ENCODE results near the gene MRGPRG. TPM values are rescaled to one million over a fixed set of nuclear protein-coding genes. Genes with fewer than 3 reads are reported as not detected.

MRGPRG gene
- total RNA-seq, 1 experiment from 2014 or later, result not detected

- no peak for DNase-seq (ENCODE audit: low read depth)
- in situ Hi-C loops (cut with HindIII; ENCODE audit: low pct_unique_long_range_greater_than_20kb, low sequenced_read_pairs), result no loop called here
Measured at GRCh38 chr11:3216027-3216525, 2.5 kb downstream of the MRGPRG start.

- DNase-seq (ENCODE audit: low read depth), result no peak
- in situ Hi-C loops (cut with HindIII; ENCODE audit: low pct_unique_long_range_greater_than_20kb, low sequenced_read_pairs), result no loop called here
Measured at GRCh38 chr11:3215346-3216026, 3.1 kb downstream of the MRGPRG start.

DNA sequence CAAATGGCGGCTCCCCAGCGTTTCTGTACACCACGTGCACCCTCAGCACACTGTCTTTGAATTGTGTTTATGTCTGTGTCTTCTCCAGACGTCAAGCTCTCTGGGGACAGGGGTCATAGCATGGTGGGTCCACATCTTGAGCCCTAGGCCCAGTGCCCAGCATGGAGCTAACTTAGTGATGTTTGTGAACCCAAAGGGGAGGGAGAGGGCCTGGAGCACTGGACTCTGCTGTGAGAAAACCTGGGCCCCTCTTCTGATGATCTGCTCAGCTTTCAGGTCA lies 4.3 kb downstream of the MRGPRG start:
- in situ Hi-C loops (cut with HindIII; ENCODE audit: low pct_unique_long_range_greater_than_20kb, low sequenced_read_pairs), result no loop called here
- no peak for DNase-seq (ENCODE audit: low read depth)

DNA sequence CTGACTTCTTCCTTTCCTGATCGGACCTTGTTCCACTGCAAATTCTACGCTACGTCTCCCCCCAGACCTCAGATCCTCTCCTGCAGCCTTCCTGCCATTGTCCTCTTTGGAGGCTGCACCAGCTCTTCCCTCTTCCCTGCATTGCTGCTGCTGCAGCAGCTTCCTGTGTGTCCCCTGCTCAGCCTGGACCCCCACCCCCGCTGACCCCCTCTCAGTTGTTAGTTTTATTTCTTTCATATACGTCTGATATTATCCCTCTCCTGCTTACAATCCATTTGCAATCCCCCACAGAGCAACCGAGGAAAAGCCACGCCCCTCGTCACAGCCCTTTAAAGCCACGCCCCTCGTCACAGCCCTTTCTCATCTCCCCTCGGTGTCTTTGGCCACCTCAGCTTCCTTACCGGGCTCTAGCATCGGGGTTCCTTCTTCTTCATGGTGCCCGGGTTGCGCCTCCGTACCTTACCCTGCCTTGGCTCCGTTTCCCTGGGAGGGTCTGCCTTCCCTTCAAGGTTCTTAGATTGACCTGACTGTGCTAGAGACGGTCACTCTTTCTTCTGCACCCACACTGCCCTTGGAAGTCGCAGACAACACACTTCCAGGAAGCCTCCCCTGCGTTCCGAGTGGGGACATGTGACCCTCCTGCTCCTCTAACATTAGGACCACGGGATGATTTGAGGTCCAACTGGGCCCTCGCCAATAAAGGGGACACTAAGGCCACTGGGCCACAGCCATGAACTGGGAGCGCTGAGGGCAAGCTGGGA lies 4.8 kb downstream of the MRGPRG start:
- in situ Hi-C loops (cut with HindIII; ENCODE audit: low pct_unique_long_range_greater_than_20kb, low sequenced_read_pairs), result no loop called here
- DNase-seq (ENCODE audit: low read depth), result no peak

DNA sequence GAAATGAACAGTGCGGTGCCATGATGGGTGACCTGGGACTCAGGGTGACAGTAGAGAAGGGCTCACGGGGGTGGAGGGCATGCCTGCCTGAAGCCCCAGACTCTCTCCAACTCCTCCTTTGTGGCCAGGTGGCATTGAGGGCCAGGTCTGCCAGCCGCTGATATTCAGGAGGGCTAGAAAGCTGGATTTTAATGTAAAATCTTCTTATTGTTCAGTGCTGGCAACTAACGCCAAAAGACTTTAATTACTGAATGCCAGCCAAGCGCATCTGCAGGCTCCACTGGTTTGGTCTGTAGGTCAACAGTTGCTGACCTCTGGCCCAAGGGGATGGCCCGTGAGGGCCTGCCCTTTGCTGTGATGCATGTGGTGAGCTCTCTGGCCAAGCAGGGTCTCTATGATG lies 10.3 kb downstream of the MRGPRG start:
- in situ Hi-C loops (cut with HindIII; ENCODE audit: low pct_unique_long_range_greater_than_20kb, low sequenced_read_pairs), result no loop called here
- DNase-seq (ENCODE audit: low read depth), result no peak

- in situ Hi-C loops (cut with HindIII; ENCODE audit: low pct_unique_long_range_greater_than_20kb, low sequenced_read_pairs), result no loop called here
- DNase-seq (ENCODE audit: low read depth), result no peak
Measured at GRCh38 chr11:3207526-3208189, 11.0 kb downstream of the MRGPRG start.

- in situ Hi-C loops (cut with HindIII; ENCODE audit: low pct_unique_long_range_greater_than_20kb, low sequenced_read_pairs), result no loop called here
- no peak for DNase-seq (ENCODE audit: low read depth)
Measured at GRCh38 chr11:3206922-3207204, 11.8 kb downstream of the MRGPRG start.

- in situ Hi-C loops (cut with HindIII; ENCODE audit: low pct_unique_long_range_greater_than_20kb, low sequenced_read_pairs), result no loop called here
- no peak for DNase-seq (ENCODE audit: low read depth)
Measured at GRCh38 chr11:3206156-3206921, 12.3 kb downstream of the MRGPRG start.

DNA sequence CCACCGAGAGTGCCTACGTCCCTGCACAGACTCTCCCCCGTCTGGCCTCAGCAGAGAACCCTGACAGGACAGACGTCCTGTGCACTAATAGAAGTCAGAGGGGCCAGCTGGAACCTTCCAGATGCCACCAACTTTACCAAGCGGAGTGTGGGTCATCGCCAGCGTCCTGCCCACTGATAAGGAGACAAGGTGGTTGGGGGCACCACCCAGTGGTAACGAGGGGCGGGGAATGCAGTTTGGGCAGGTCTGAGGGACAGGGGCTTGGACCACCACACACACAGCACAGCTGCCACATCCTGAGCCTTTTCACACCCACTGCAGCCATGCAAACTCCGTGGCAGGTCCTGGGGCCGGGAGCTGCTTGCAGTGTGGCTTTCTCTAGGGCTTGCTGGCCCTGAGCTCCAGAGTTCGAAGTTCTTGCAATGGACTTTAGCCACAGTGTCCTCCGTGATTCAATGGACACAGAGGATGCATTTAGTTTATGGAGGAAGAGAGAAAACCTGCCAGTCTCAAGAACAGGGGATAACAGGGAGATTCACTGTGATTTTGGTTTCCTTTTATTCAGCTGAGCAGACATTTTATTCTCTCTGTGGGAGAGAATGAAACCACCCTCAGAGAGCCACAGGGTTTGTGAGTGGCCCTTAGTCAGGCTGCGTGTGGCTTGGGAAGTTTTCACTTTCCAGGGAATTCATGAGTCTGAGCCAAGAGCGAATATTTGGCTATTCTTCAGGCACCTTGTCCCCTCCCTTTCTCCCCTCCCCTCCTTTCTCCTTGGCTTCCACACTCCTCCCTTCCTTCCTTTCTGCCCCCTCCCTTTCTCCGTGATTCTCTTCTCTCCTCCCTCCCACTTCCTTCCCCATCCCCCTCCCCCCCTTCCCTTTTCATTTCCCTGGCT lies 13.1 kb downstream of the MRGPRG start:
- no peak for DNase-seq (ENCODE audit: low read depth)
- in situ Hi-C loops (cut with HindIII; ENCODE audit: low pct_unique_long_range_greater_than_20kb, low sequenced_read_pairs), result no loop called here

DNA sequence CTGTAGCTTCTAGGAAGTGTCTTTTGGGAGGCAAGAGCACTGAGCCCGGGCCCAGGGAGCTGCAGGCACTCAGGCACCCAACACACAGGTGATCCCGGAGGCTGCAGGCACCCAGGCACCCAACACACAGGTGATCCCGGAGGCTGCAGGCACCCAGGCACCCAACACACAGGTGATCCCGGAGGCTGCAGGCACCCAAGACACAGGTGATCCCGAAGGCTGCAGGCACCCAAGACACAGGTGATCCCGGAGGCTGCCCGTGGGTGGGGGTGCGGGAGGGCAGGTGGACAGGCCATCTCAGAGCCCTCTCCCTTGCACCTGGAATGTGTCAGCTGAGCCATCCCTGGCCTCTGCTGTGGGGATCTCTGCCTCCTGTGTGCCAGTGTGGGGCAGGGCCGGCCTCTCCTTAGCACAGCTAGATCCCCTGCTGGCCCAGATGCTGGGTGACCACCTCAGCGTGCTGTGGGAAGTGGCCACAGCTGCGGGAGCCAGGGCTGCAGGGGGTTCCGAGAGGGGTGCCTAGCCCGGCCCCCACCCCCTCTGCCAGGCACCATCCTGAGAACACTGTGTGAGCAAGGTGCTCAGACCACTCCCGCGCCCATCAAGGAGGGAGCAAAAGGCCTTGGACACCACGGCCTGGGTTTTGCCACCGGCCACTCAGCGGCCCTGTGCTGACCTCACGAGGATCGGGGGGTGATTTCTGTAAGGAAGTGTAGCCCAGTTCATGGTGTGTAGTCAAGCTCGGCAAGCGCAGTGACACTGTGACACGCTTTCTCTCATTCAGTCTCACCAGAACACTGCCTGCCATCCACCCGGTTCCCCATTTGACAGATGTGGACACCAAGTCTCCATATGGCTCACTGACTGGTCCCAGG lies 14.2 kb downstream of the MRGPRG start:
- in situ Hi-C loops (cut with HindIII; ENCODE audit: low pct_unique_long_range_greater_than_20kb, low sequenced_read_pairs), result no loop called here
- DNase-seq (ENCODE audit: low read depth), result no peak

DNA sequence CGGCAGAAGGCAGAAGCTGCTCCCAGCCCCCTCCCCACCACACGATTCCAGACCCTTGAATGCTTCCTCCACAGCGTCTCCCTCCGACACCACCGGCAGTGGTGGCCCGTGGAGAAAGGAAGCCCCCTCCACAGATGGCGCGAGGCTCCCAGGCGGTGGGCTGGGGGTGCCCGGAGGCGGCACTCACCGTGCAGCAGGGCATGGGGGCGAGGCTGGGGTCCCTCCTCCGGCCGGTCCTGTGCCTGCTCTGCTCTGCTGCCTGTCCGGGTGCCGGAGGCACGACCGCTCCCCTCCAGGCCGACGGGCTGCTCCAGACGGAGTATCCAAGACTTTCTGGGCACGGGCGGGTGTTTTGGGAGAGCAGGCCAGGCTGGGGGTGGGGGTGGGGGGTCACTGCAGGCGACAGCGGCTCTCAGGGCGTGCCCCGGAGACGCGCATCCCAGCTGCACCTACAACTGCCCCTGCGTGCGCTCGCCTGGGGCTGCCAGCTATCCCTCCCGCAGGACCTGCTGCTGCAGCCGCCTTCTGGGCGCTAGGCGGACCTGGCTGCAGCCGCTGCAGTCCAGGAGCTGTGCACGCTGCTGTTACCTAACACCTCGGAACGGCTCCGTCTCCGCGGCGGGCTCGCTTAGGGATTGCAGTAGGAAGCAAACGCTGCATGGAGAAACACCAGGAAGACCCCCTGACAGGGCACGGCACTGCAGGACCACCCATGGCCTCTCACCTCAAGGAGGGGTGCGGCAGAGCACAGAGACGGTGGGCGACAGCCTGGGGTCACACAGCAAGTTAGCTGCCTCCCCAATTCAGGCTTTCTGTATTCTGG lies 15.2 kb downstream of the MRGPRG start:
- in situ Hi-C loops (cut with HindIII; ENCODE audit: low pct_unique_long_range_greater_than_20kb, low sequenced_read_pairs), result no loop called here
- DNase-seq (ENCODE audit: low read depth), result no peak

DNA sequence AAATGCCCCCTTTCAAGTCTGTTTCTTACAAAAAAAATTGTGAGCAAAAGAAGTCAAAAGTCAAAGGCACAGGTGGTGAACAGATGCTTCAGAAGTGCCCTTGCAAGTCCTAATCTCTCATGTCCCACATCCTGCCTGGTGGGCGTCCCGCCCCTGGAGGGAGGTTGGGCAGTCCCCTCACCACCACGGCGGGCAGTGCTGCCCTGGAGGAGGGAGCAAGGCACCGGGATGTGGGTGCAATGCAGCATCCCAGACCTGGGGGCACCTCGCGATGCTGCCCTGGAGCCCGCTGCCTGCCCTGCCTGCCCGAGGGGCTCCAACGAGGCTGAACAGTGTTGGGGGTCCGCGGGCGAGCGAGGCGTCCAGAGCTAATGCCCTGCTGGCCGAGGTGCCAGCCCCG lies 15.9 kb downstream of the MRGPRG start:
- in situ Hi-C loops (cut with HindIII; ENCODE audit: low pct_unique_long_range_greater_than_20kb, low sequenced_read_pairs), result no loop called here
- DNase-seq (ENCODE audit: low read depth), result no peak

DNA sequence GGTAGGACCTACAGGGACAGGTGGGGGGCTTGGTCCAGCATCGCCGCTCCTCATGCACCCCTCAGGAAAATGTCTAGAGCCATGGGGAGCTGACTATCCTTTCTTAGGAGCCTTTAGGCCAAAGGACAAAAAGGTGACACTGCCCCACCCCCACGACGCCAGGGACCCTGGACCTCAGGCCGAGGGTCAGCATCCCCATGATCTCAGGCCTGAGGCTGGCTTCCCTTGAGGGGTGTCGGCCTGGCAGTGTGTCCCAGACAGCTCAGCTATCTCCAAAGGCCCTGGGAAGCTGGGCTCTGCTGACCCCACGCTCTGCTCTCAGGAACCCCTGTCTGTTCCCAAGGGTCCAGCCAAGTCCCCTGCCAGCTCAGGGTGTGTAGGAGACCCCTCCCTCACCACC lies 16.3 kb downstream of the MRGPRG start:
- in situ Hi-C loops (cut with HindIII; ENCODE audit: low pct_unique_long_range_greater_than_20kb, low sequenced_read_pairs), result no loop called here
- DNase-seq (ENCODE audit: low read depth), result no peak

- in situ Hi-C loops (cut with HindIII; ENCODE audit: low pct_unique_long_range_greater_than_20kb, low sequenced_read_pairs), result no loop called here
- DNase-seq (ENCODE audit: low read depth), result no peak
Measured at GRCh38 chr11:3201677-3202181, 16.9 kb downstream of the MRGPRG start.

DNA sequence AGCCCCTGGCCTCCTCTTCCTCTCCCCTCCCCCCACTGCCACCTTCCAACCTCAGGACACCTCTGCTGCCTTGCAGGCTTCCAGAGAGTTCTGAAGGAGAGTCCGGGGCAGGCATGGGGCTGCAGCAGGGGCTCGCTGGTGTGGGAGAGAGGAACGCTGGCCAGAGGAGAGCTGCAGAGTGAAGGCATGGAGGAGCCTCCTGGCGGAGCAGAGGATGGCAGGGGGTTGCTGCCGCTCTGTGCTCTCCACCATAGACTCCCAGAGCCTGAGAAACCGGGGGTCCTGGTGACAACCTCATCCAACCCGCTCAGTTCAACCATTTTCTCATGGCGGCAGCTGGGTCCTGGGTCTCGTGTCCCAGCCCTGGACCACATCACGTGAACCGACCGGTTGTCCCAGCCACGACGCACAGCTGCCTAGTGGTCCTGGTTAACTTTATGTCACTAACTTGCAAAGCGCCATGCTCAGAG lies 17.5 kb downstream of the MRGPRG start:
- DNase-seq (ENCODE audit: low read depth), result no peak
- in situ Hi-C loops (cut with HindIII; ENCODE audit: low pct_unique_long_range_greater_than_20kb, low sequenced_read_pairs), result no loop called here

DNA sequence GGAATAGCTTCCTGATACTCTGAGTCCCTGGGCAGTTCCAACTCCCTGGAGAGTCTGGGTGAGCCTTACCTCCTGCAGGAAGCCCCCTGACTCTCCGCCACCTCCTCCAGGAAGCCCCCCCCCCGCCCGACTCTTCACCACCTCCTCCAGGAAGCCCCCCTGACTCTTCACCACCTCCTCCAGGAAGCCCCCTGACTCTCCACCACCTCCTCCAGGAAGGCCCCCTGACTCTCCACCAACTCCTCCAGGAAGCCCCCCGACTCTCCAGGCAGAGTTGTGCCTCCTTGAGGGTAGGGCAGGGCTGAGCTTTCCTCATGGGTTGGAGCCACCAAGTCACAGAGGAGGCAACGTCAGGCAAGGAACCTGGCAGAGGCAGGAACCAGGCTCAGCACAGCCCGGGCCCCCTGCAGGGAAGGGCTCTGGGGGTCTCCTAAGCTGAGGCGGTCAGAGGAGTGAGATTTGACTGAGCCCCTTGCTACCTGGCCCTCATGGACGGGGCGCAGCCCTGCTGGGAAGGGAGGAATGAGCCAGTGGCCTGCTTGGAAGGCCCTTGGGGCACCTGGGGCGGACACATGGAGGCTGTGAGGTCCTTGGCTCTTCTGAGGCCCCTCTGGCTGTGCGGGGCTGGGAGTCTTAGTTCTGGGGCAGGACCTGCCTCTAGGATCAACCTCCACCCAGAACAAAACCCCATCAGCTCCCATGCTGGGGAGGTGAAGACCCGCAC lies 18.1 kb downstream of the MRGPRG start:
- no peak for DNase-seq (ENCODE audit: low read depth)
- in situ Hi-C loops (cut with HindIII; ENCODE audit: low pct_unique_long_range_greater_than_20kb, low sequenced_read_pairs), result no loop called here
